Common myeloid progenitor, CD34-positive (primary cell): ENCODE results near the gene NADSYN1. TPM values are rescaled to one million over a fixed set of nuclear protein-coding genes. Genes with fewer than 3 reads are reported as not detected.

Source experiments
- CTCF ChIA-PET: fragments of 350-600 bp; sonication (Branson Sonifier 250); formaldehyde crosslinking; loops from one replicate; lab custom pipeline; 2021; ENCODE audit warnings: antibody characterized with exemption; lab: Charles Lee
- POLR2A ChIA-PET: fragments of 350-600 bp; sonication (Branson Sonifier 250); formaldehyde crosslinking; loops from one replicate; lab custom pipeline; 2021; ENCODE audit warnings: antibody characterized with exemption; lab: Charles Lee
- DNase-seq, 3 donors: peaks; one replicate each; pipeline versions ENCODE4 v3.0.0 to v3.0.0-alpha.2; 2013
- H3K27ac ChIP-seq, 2 experiments: 1 replicate in 1 of 2; 2 replicates in 1 of 2; pipeline ENCODE4 v1.7.0; 2013; ENCODE audit warnings: inconsistent platforms in 2 of 2, low read length in 2 of 2, mild to moderate bottlenecking in 2 of 2, low read depth in 1 of 2, moderate library complexity in 1 of 2; ENCODE audit not compliant: severe bottlenecking in 2 of 2, insufficient read depth in 1 of 2, poor library complexity in 1 of 2
- H3K27me3 ChIP-seq, 5 experiments: replicated peaks in 2 of 5; 1 replicate in 3 of 5; 2 replicates in 2 of 5; pipeline versions ENCODE4 v1.6.1 to v1.7.0; 2013; ENCODE audit warnings: low read length in 4 of 5, mild to moderate bottlenecking in 2 of 5, moderate library complexity in 2 of 5, inconsistent platforms in 1 of 5; ENCODE audit not compliant: insufficient read depth in 5 of 5, control insufficient read depth in 4 of 5
- H3K36me3 ChIP-seq, 4 experiments: 1 replicate in 2 of 4; 2 replicates in 2 of 4; pipeline versions ENCODE4 v1.6.1 to v1.7.0; 2013; ENCODE audit warnings: low read length in 3 of 4, control low read depth in 1 of 4, mild to moderate bottlenecking in 1 of 4; ENCODE audit not compliant: control insufficient read depth in 4 of 4, insufficient read depth in 4 of 4
- H3K4me1 ChIP-seq, 4 experiments: 1 replicate in 3 of 4; 2 replicates in 1 of 4; pipeline versions ENCODE4 v1.6.1 to v1.7.1; 2013; ENCODE audit warnings: low read length in 3 of 4, mild to moderate bottlenecking in 3 of 4, control low read depth in 1 of 4, inconsistent platforms in 1 of 4, moderate library complexity in 1 of 4; ENCODE audit not compliant: control insufficient read depth in 4 of 4, insufficient read depth in 4 of 4; ENCODE audit errors: control extremely low read depth in 1 of 4
- H3K4me3 ChIP-seq, 7 experiments: 1 replicate in 4 of 7; 2 replicates in 3 of 7; pipeline versions ENCODE4 v1.5.1 to v1.7.0; 2013; ENCODE audit warnings: mild to moderate bottlenecking in 7 of 7, low read length in 6 of 7, moderate library complexity in 6 of 7, inconsistent platforms in 2 of 7, low read depth in 2 of 7, control low read depth in 1 of 7; ENCODE audit not compliant: insufficient read depth in 4 of 7, control insufficient read depth in 1 of 7; ENCODE audit errors: extremely low read depth in 1 of 7
- H3K9me3 ChIP-seq, 5 experiments: 1 replicate in 4 of 5; 2 replicates in 1 of 5; pipeline versions ENCODE4 v1.6.1 to v1.7.1; 2013; ENCODE audit warnings: low read length in 4 of 5, mild to moderate bottlenecking in 2 of 5, inconsistent platforms in 1 of 5, low read depth in 1 of 5, moderate library complexity in 1 of 5; ENCODE audit not compliant: control insufficient read depth in 4 of 5, insufficient read depth in 2 of 5; ENCODE audit errors: control extremely low read depth in 1 of 5
- WGBS: methylation state at CpG from one replicate; pipeline ENCODE4 v1.1.5; 2013; ENCODE audit not compliant: insufficient coverage; 5-methylcytosine and 5-hydroxymethylcytosine counted together
- polyA plus RNA-seq: library from polyadenylated mRNA; unstranded; fragments of 120-200 nt; gene quantifications from one replicate; pipeline ENCODE4 v1.2.1, GENCODE V29; 2013

The NADSYN1 gene
- polyA plus RNA-seq, result 89.4 TPM

DNA sequence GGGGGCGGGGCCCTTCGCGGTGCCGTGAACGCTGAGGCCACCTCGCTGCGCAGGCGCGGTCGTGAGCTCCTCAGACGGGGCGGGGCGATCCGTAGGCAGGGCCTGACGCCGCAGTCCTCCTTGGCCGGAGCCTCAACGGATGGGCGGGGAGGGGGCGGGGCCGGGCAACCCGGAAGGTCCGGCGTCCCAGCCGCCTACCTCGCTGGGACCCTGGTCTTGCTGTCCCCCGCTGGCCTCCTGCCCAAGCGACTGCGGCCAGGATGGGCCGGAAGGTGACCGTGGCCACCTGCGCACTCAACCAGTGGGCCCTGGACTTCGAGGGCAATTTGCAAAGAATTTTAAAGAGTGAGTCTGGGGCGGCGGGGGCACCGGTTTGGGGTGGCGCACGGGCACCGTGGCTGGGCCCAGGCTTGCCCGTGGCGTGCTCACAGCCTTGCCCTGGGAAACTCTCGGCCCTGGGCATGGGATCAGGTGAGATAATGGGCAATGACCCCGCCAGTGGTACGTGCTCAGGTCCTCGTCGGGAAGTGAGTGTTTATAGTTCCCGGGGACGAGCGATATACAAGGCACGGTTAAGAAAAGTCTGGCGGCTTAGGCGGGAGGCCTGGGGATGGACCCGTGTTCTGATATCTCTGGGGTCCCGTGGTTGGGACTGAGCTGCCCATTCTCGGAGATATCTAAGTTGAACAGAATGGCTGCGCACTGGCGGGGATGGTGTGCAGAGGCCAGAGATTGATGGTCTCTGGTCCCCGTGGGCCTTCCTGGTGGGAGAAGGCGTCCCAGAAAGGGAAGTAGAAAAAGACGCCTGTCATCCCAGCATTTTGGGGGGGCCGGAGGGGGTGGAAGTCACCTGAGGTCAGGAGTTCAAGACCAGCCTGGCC, at the start of gene NADSYN1:
Gene NADSYN1 (plus strand): TSS at position 167 of the 881 bp plus-strand sequence. CDS start 94 bp downstream, at position 261.
- no peaks in the 10 kb centered on the region for H3K9me3 ChIP-seq
- H3K4me1 ChIP-seq, result peaks cover 15 to 54% (median 48%) of the 10 kb centered on the region in 4 experiments
- WGBS, result under 1% methylated on average over 57 of the region's 61 CpGs
- peak within 1 kb of the TSS; percentile 74 to 89 for H3K27ac ChIP-seq
- ChIA-PET CTCF (interaction anchor here (1.0 to 1.6 kb wide), 2 partner anchors 110 to 113 kb away, joined by 3 to 5 read pairs; no protein-coding TSS in a partner anchor), POLR2A (interaction anchor here (1.0 kb wide), 1 partner anchor 16 kb away, joined by 3 read pairs; no protein-coding TSS in a partner anchor)
- no peaks in the 10 kb centered on the region for H3K27me3 ChIP-seq
- peak; percentile 89 to 95 (median 94) for DNase-seq
- H3K4me3 ChIP-seq, result peak within 1 kb of the TSS; percentile 56 to 98 (median 87)
- peaks cover 7 to 38% (median 31%) of the 10 kb centered on the region in 4 experiments for H3K36me3 ChIP-seq

DNA sequence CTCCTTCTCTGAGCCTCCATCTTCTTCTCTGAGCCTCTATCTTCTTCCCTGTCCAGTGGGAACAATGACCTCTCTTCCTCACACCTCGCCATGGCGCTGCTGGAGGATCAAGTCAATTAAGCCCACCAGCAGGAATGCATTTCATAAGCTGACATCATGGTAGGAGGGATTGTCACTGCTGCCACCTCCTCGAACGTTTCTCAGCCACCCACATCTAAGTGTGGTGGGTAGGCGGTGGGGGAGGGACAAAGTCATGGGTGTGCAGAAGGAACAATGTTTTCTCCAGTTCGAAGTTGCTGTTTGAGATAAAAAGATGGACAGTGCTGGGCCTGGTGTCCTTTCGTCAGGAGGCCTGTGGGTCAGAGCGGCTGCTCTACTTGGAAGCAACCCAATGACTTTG, 48.8 kb upstream of the NADSYN1 start:
- ChIA-PET POLR2A (no interaction called here), CTCF (no interaction called here)
- peaks cover 0 to 3% (median 0%) of the 10 kb centered on the region in 5 experiments for H3K9me3 ChIP-seq
- no peak for DNase-seq
- H3K36me3 ChIP-seq, result no peaks in the 10 kb centered on the region
- WGBS, result 98% methylated on average over 8 of the region's 8 CpGs
- H3K27me3 ChIP-seq, result peaks cover 0 to 8% (median 0%) of the 10 kb centered on the region in 5 experiments
- no peaks in the 10 kb centered on the region for H3K4me1 ChIP-seq
- no peak overlapping the region for H3K27ac ChIP-seq
- no peak overlapping the region for H3K4me3 ChIP-seq

DNA sequence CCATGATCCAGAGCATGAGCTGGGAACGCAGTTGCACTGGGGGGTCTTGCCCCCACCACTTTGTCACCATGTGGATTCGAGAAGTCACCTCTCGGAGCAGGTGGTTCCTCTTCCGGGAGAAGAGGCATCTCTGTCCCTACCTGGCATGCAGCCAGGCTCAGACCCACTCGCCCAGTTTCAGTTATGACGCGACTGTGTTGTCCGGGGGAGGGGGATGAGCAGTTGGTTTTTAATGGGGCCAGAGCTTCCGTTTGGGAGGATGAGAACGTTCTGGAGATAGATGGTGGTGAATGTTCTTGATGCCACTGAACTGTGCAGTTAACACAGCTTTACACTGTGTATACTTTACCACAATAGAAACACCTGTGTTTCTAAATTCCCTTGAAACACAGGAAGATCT, 46.3 kb upstream of the NADSYN1 start:
- peaks cover 0 to 8% (median 0%) of the 10 kb centered on the region in 5 experiments for H3K27me3 ChIP-seq
- no peak overlapping the region for H3K27ac ChIP-seq
- ChIA-PET POLR2A (no interaction called here), CTCF (interaction anchor here (1.2 kb wide), 1 partner anchor 28 kb away, joined by 3 read pairs; no protein-coding TSS in a partner anchor)
- no peaks in the 10 kb centered on the region for H3K4me1 ChIP-seq
- WGBS, result 91% methylated on average over 5 of the region's 10 CpGs
- peaks cover 0 to 3% (median 0%) of the 10 kb centered on the region in 5 experiments for H3K9me3 ChIP-seq
- no peak overlapping the region for H3K4me3 ChIP-seq
- H3K36me3 ChIP-seq, result no peaks in the 10 kb centered on the region
- no peak for DNase-seq

DNA sequence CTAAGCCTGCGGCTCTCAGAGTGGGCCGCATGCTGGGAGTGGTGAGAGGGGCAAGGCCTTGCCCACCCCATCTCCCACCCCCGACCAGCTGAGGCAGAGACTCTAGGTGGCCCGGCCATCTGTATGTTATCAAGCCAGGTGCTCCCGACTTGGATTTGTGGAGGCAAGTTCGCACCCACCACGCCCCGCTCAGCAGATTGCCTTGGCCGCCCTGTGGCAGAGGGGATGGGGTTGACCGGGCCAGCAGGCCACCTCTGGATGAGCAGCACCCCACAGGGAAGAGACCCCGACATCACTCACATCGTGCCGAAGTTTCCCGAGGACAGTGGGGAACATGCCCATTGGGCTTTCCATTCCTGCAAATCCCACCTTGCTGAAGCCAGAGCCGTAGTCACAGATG, 45.6 kb upstream of the NADSYN1 start:
- 92% methylated on average over 15 of the region's 15 CpGs for WGBS
- Histone ChIP-seq H3K4me3 (no peak overlapping the region), H3K27ac (no peak overlapping the region), H3K36me3 (no peaks in the 10 kb centered on the region), H3K27me3 (peaks cover 0 to 8% (median 0%) of the 10 kb centered on the region in 5 experiments), H3K4me1 (no peaks in the 10 kb centered on the region), H3K9me3 (peaks cover 0 to 3% (median 0%) of the 10 kb centered on the region in 5 experiments)
- CTCF ChIA-PET, result interaction anchor here (1.2 kb wide), 1 partner anchor 29 kb away, joined by 3 read pairs; no protein-coding TSS in a partner anchor
- POLR2A ChIA-PET, result no interaction called here
- DNase-seq, result no peak

DNA sequence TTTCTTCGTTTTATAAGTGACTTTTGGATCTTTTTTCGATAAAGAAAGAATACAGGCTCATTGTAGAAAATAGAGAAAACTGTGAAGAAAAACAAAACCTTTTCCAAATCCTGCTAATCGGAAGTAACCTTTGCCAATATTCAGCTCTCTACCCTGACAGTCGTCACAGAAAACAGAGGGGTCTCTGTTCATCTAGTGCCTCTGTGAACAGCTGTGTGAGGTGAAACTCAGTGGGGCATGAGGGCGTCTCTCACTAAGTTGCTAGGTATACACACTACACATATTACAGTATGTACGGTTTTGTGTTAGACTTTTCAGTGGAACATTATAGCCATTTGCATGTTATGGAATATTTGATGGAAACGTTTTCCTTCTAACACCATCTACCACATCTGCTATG, 44.2 kb upstream of the NADSYN1 start:
- DNase-seq, result no peak
- Histone ChIP-seq H3K9me3 (no peaks in the 10 kb centered on the region), H3K36me3 (no peaks in the 10 kb centered on the region), H3K27me3 (peaks cover 0 to 8% (median 0%) of the 10 kb centered on the region in 5 experiments), H3K27ac (no peak overlapping the region), H3K4me1 (no peaks in the 10 kb centered on the region), H3K4me3 (no peak overlapping the region)
- ChIA-PET POLR2A (no interaction called here), CTCF (no interaction called here)
- 72% methylated on average over 4 of the region's 7 CpGs for WGBS

DNA sequence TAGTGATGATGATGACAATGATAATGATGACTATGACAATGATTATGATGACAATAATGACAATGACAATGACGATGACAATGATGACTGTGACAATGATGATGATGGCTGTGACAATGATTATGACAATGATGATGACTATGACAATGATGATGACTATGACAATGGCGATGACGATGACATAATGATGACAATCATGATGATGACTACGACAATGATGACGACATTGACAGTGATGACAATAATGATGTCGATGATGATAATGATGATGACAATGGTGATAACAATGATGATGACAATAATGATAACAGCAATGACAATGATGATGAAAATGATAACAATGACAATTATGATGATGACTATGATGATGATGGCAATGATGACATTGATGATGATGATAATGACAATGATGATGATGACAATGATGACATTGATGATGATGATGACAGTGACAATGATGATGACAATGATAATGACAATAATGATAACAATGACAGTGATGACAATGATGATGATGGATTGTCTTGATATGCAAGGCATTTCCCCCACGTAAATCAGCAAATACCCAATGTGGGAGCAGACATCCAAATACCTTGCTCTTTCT, 42.5 kb upstream of the NADSYN1 start:
- ChIA-PET CTCF (no interaction called here), POLR2A (no interaction called here)
- Histone ChIP-seq H3K27ac (no peak overlapping the region), H3K4me3 (no peak overlapping the region), H3K4me1 (no peaks in the 10 kb centered on the region), H3K9me3 (no peaks in the 10 kb centered on the region), H3K27me3 (no peaks in the 10 kb centered on the region), H3K36me3 (no peaks in the 10 kb centered on the region)
- 93% methylated on average over 6 of the region's 7 CpGs for WGBS
- DNase-seq, result no peak

DNA sequence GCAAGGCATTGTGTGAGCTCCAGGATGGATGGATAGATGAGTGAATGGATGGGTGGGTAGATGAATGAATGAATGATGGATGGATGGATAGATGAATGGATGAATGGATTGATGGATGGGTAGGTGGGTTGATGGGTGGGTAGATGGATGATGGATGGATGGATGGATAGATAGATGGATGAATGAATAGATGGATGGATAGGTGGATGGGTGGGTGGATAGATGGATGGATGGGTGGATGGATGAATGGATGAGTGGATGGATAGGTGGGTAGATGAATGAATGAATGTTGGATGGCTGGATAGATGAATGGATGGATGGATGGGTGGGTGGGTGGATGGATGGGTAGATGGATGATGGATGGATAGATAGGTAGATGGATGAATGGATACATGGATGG, 38.4 kb upstream of the NADSYN1 start:
- H3K4me1 ChIP-seq, result no peaks in the 10 kb centered on the region
- H3K9me3 ChIP-seq, result no peaks in the 10 kb centered on the region
- peaks cover 0 to 3% (median 0%) of the 10 kb centered on the region in 5 experiments for H3K27me3 ChIP-seq
- no peak for DNase-seq
- H3K4me3 ChIP-seq, result no peak overlapping the region
- CTCF ChIA-PET, result no interaction called here
- H3K36me3 ChIP-seq, result no peaks in the 10 kb centered on the region
- H3K27ac ChIP-seq, result no peak overlapping the region
- POLR2A ChIA-PET, result no interaction called here
